Small intestine (tissue), 7 donors: ENCODE data around the gene ADAMTS16. TPM values are rescaled to one million over a fixed set of nuclear protein-coding genes. Genes with fewer than 3 reads are reported as not detected.

Experiments used
- DNase-seq, 2 donors: peaks; one replicate each; pipeline versions ENCODE4 v3.0.0 to v3.0.0-alpha.2; 2013
- FAIRE-seq: peaks from 2 replicates; lab custom pipeline; 2012; peaks lifted over from hg19 to GRCh38; lab: Jason Lieb, UNC
- H3K27ac ChIP-seq, 3 donors: one replicate each; pipeline ENCODE4 v1.5.1; 2013; ENCODE audit warnings: low read length in 2 of 3, mild to moderate bottlenecking in 2 of 3, control low read depth in 1 of 3, inconsistent platforms in 1 of 3, low read depth in 1 of 3, moderate library complexity in 1 of 3
- H3K27me3 ChIP-seq, 3 donors: one replicate each; pipeline ENCODE4 v1.6.1; 2013; ENCODE audit warnings: low read length in 3 of 3, inconsistent platforms in 1 of 3; ENCODE audit not compliant: control insufficient read depth in 3 of 3, insufficient read depth in 3 of 3
- H3K36me3 ChIP-seq, 3 donors: one replicate each; pipeline ENCODE4 v1.6.1; 2013; ENCODE audit warnings: low read length in 3 of 3, inconsistent platforms in 1 of 3, low read depth in 1 of 3, mild to moderate bottlenecking in 1 of 3, moderate library complexity in 1 of 3; ENCODE audit not compliant: control insufficient read depth in 3 of 3, insufficient read depth in 2 of 3
- H3K4me1 ChIP-seq, 3 donors: one replicate each; pipeline ENCODE4 v1.6.1; 2013; ENCODE audit warnings: low read length in 2 of 3, inconsistent platforms in 1 of 3, low read depth in 1 of 3, mild to moderate bottlenecking in 1 of 3, moderate library complexity in 1 of 3; ENCODE audit not compliant: control insufficient read depth in 3 of 3, insufficient read depth in 2 of 3
- H3K4me3 ChIP-seq, 3 donors: one replicate each; pipeline ENCODE4 v1.5.1; 2013; ENCODE audit warnings: low read length in 3 of 3, control low read depth in 1 of 3, inconsistent platforms in 1 of 3, low read depth in 1 of 3, mild to moderate bottlenecking in 1 of 3, moderate library complexity in 1 of 3
- H3K9me3 ChIP-seq, 2 donors: one replicate each; pipeline ENCODE4 v1.6.1; 2013; ENCODE audit warnings: low read depth in 1 of 2, low read length in 1 of 2; ENCODE audit not compliant: control insufficient read depth in 2 of 2, insufficient read depth in 1 of 2
- WGBS, 3 donors: extraction: QIAGEN DNeasy Blood & Tissue Kit; methylation state at CpG; one replicate each; pipeline ENCODE4 v1.1.7; 2013; 5-methylcytosine and 5-hydroxymethylcytosine counted together
- polyA plus RNA-seq, 4 donors: library from polyadenylated mRNA; stranded (reverse) in 3 of 4; unstranded in 1 of 4; fragments of 200-250 nt in 3 of 4; fragments of 120-200 nt in 1 of 4; gene quantifications; one replicate each; pipeline versions ENCODE4 v1.2.1 to v1.2.3, GENCODE V29; 2013
- donor health status: healthy with polysubstance abuse.
- donor health status: control.
- donor health status: control.
- donor health status: Bipolar disorder and iron deficiency.
- donor health status: healthy.

Gene ADAMTS16
- polyA plus RNA-seq, 4 donors = 0.06 to 0.66 TPM; not detected in 2

DNA sequence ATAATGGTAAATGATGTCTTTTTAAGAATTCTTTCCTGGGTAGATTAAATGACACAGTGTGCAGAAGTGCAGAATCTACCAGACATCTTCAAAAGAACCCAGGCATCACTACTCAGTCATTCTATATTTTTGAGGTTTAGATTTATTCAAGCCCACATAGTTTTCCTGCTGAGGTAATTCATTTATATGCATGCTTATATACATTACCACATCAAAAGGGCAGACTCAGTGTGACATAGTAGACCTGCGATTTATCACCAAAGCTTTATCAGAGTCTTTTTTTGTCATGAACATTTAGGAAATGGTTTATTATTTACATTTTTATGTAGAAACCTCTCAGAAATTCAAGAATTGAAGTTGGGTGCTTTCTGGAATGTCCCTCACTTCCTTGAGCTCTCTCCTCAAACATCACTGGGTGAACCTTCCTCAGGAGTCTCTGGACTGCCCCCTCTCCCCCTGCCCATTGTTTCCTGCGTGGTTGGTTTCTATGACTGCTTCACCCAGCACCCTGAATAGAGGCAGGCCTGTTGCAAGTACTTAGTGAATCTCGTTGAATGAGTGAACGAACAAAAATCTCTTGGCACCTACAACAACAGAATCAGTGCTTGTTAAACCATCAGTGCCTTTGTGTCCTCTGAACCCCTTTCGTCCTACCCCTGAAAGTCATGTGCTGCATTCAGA, 42.5 kb downstream of the ADAMTS16 start:
- H3K27ac ChIP-seq = no peak overlapping the region
- H3K27me3 ChIP-seq = no peaks in the 10 kb centered on the region
- no peaks in the 10 kb centered on the region for H3K9me3 ChIP-seq
- DNase-seq (no peak), FAIRE-seq (no peak)
- H3K36me3 ChIP-seq = no peaks in the 10 kb centered on the region
- WGBS, 3 donors = 59 to 64% (median 62%) methylated on average over 5 of the region's 5 CpGs
- no peak overlapping the region for H3K4me3 ChIP-seq
- no peaks in the 10 kb centered on the region for H3K4me1 ChIP-seq

- DNase-seq (no peak), FAIRE-seq (no peak)
- WGBS, 3 donors = 41 to 50% (median 49%) methylated on average over 16 of the region's 16 CpGs
- no peak overlapping the region for H3K4me3 ChIP-seq
- no peaks in the 10 kb centered on the region for H3K36me3 ChIP-seq
- no peaks in the 10 kb centered on the region for H3K4me1 ChIP-seq
- no peaks in the 10 kb centered on the region for H3K9me3 ChIP-seq
- H3K27me3 ChIP-seq = no peaks in the 10 kb centered on the region
- H3K27ac ChIP-seq = no peak overlapping the region
Measured at GRCh38 chr5:5183189-5183699, 43.1 kb downstream of the ADAMTS16 start.

- Histone ChIP-seq H3K4me3 (no peak overlapping the region), H3K4me1 (no peaks in the 10 kb centered on the region), H3K36me3 (no peaks in the 10 kb centered on the region), H3K9me3 (no peaks in the 10 kb centered on the region), H3K27ac (no peak overlapping the region), H3K27me3 (no peaks in the 10 kb centered on the region)
- DNase-seq (no peak), FAIRE-seq (no peak)
- WGBS, 3 donors = 75 to 80% (median 78%) methylated on average over 10 of the region's 10 CpGs
Measured at GRCh38 chr5:5183933-5184332, 43.8 kb downstream of the ADAMTS16 start.

DNA sequence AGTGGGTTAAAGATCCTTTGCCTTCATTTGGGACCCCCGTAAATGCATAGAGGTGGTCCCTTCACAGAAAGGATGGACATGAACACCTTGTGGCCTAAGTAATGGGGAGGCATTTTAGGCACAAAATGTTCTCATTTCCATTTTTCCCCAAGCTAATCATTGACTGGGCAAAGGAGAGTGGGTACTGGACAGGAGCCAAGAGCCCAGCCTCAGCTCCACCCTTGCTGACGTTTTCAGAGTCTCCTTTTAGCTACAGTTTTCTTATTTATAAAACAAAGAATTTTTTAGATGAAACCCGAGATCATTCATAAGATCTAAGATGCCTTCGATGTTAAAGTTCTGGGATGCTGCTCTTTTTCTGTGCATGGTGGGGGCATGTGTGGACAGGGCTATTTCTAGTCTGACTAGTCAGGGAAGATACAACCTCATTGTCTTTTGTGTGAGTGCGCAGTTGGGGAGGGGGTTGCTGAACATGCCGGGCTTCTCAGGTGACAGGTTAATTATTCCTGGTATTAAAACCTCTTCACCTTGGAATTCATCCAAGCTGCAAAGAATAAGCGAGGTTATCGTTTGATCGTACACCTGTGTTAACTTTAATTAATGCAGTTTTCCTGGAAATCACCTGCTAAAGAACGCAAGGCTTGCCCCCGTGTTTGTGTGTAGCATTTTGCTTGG, 48.4 kb downstream of the ADAMTS16 start:
- WGBS, 3 donors = 12 to 56% (median 23%) methylated on average over 11 of the region's 11 CpGs
- Histone ChIP-seq H3K27me3 (no peaks in the 10 kb centered on the region), H3K9me3 (no peaks in the 10 kb centered on the region), H3K27ac (no peak overlapping the region), H3K4me1 (no peaks in the 10 kb centered on the region), H3K4me3 (no peak overlapping the region), H3K36me3 (no peaks in the 10 kb centered on the region)
- FAIRE-seq (no peak), DNase-seq (no peak)

DNA sequence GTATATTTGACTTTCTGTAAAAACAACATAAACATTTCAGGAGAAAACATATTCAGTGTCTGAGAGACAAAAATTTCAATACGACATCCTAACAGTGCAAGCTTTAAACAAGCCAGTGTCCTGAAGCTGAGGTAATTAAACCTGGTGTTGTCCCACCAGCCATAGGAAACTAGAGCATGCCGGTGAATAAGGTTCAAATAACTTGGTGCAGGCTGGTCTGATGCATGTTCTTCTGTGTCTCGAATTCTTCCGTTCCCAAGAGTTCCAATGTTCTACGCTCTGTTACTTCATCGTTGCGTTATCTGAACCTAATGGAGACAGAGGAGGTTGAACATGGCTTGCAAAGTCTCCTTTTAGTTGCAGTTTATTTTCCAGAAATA, 48.9 kb downstream of the ADAMTS16 start:
- Histone ChIP-seq H3K9me3 (no peaks in the 10 kb centered on the region), H3K36me3 (no peaks in the 10 kb centered on the region), H3K27ac (no peak overlapping the region), H3K4me3 (no peak overlapping the region), H3K4me1 (no peaks in the 10 kb centered on the region), H3K27me3 (no peaks in the 10 kb centered on the region)
- DNase-seq = no peak
- WGBS, 3 donors = 84 to 94% (median 84%) methylated on average over 7 of the region's 7 CpGs
- no peak for FAIRE-seq

DNA sequence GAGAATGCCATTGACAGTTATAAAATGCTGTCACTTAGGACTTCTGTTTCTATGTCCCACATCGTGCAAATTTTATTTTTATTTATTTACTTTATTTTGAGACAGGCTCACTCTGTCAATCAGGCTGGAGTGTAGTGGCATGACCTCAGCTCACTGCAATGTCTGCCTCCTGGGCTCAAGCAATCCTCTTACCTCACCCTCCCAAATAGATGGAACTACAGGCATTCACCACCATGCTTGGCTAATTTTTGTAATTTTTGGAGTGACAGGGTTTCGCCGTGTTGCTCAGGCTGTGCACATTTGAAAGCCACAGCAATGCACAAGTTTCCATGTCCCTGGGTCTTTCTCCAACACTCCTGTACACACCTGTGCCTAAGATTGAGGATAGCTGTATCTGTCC, 51.8 kb downstream of the ADAMTS16 start:
- no peaks in the 10 kb centered on the region for H3K9me3 ChIP-seq
- H3K4me1 ChIP-seq = no peaks in the 10 kb centered on the region
- no peak for FAIRE-seq
- no peaks in the 10 kb centered on the region for H3K36me3 ChIP-seq
- DNase-seq = no peak
- H3K4me3 ChIP-seq = no peak overlapping the region
- no peaks in the 10 kb centered on the region for H3K27me3 ChIP-seq
- H3K27ac ChIP-seq = no peak overlapping the region
- 89 to 93% (median 91%) methylated on average over 3 of the region's 3 CpGs for WGBS, 3 donors

DNA sequence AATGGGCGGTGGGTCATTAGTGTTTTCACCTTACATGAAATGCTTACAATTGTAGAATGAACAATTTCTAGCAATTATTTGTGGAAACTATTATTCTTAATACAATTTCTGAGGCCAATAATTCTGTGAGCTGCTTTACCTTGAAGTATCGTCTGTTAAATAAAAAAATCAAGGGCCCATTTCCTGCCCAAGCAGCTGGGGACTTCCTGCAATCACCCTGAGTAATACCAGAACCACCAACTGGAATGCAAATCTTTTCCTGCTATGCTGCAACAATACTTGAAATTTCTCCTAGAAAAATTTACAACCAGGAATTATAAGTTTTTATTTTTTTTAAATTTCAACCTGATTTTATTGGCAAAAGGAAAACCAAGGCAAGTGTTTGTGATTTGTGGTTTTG, 52.6 kb downstream of the ADAMTS16 start:
- 67 to 72% (median 68%) methylated on average over 2 of the region's 2 CpGs for WGBS, 3 donors
- no peaks in the 10 kb centered on the region for H3K36me3 ChIP-seq
- H3K9me3 ChIP-seq = no peaks in the 10 kb centered on the region
- DNase-seq = no peak
- no peak for FAIRE-seq
- H3K4me1 ChIP-seq = no peaks in the 10 kb centered on the region
- no peak overlapping the region for H3K27ac ChIP-seq
- no peak overlapping the region for H3K4me3 ChIP-seq
- H3K27me3 ChIP-seq = no peaks in the 10 kb centered on the region

- FAIRE-seq (no peak), DNase-seq (no peak)
- 85 to 91% (median 90%) methylated on average over 4 of the region's 4 CpGs for WGBS, 3 donors
- Histone ChIP-seq H3K36me3 (no peaks in the 10 kb centered on the region), H3K27me3 (no peaks in the 10 kb centered on the region), H3K4me3 (no peak overlapping the region), H3K9me3 (no peaks in the 10 kb centered on the region), H3K27ac (no peak overlapping the region), H3K4me1 (no peaks in the 10 kb centered on the region)
Measured at GRCh38 chr5:5195128-5195918, 55.2 kb downstream of the ADAMTS16 start.
